Lower lobe of right lung (tissue), 2 donors: ENCODE measurements around the gene DACH2. TPM values are rescaled to one million over a fixed set of nuclear protein-coding genes. Genes with fewer than 3 reads are reported as not detected.

ENCODE experiments used
- ATAC-seq, 2 donors: fragments of 200-7000 bp; cut with Tn5 transposase; one replicate each; pipeline ENCODE4 v1.9.1; 2020 to 2022; ENCODE audit warnings: mild to moderate bottlenecking in 2 of 2, moderate library complexity in 2 of 2
- DNase-seq: peaks from one replicate; pipeline ENCODE4 v3.0.0-alpha.2; 2020
- H3K27ac ChIP-seq: fragments of 200-600 bp; one replicate; pipeline ENCODE4 v1.8.0; 2022
- H3K27me3 ChIP-seq: fragments of 200-600 bp; one replicate; pipeline ENCODE4 v1.8.0; 2022; ENCODE audit warnings: low read depth
- H3K36me3 ChIP-seq: fragments of 200-600 bp; one replicate; pipeline ENCODE4 v1.8.0; 2022; ENCODE audit warnings: mild to moderate bottlenecking
- H3K4me1 ChIP-seq: fragments of 200-600 bp; one replicate; pipeline ENCODE4 v1.8.0; 2022
- H3K4me3 ChIP-seq: fragments of 200-600 bp; one replicate; pipeline ENCODE4 v1.8.0; 2022; ENCODE audit warnings: mild to moderate bottlenecking
- H3K9me3 ChIP-seq: fragments of 200-600 bp; one replicate; pipeline ENCODE4 v1.8.0; 2022
- CTCF ChIP-seq: fragments of 200-600 bp; IDR thresholded peaks from one replicate; pipeline ENCODE4 v1.8.0; 2022; ENCODE audit warnings: antibody characterized with exemption, mild to moderate bottlenecking
- intact Hi-C: fragments of 100-400 bp; cut with DNase I; formaldehyde crosslinking; loops from one replicate; pipeline ENCODE4 v1.11.0; 2022
- total RNA-seq: library from RNA; stranded (reverse); fragmentation: NEBNext Ultra II Directional; extraction: Animal tissue kit (Norgen Biotek cat#: 25700); gene quantifications from one replicate; pipeline ENCODE4 v1.2.1, GENCODE V29; 2021
- donor health status: DM: no; HTN: yes; CAD: no; lungs with severe emphysema.

The DACH2 gene
- total RNA-seq, 1 donor from 2014 or later, result not detected

DNA sequence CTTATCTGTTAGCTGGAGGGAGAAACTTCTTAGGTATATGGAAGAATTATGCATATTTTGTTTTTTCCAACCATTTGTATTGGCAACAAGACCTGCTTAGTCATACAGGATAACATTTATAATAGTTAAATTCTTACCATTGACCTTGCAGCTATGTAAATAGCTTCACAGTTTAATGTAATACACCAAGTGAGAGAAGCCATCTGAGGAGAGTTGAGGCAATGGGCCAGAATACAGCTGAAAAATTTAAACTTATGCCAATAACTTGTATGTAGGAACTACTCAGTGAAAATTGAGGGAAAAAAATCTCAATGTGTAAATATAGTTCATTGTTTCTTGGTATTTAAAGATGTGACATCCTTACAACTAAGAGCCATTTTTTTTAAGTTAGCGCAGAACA, 273.5 kb downstream of the DACH2 start:
- Histone ChIP-seq H3K36me3 (no peaks in the 10 kb centered on the region), H3K4me1 (no peaks in the 10 kb centered on the region), H3K4me3 (no peak overlapping the region), H3K9me3 (no peaks in the 10 kb centered on the region), H3K27ac (no peak overlapping the region), H3K27me3 (no peaks in the 10 kb centered on the region)
- intact Hi-C loops, result no loop called here
- DNase-seq, result no peak
- no peak for TF ChIP-seq CTCF
- no peak for ATAC-seq

DNA sequence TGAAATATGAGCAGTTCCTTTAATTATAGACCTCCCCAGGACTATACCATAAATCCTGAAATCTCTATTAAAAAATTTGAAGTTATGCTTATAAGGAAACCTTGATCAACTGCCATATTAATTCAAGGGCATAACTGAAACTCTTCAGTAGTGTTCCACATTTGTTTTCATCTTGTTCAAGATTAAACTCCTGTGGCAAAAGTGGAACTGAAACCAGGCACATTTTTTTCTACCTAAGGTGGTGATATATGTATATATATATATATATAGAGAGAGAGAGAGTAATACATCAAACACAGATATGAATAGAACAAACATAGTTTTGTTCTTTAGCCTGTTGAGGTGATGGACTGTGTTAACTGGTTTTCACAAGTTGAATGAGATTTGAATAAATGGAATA, 287.9 kb downstream of the DACH2 start:
- H3K36me3 ChIP-seq, result no peaks in the 10 kb centered on the region
- no peak for ATAC-seq
- H3K4me3 ChIP-seq, result no peak overlapping the region
- no peaks in the 10 kb centered on the region for H3K27me3 ChIP-seq
- H3K27ac ChIP-seq, result no peak overlapping the region
- intact Hi-C loops, result no loop called here
- no peaks in the 10 kb centered on the region for H3K4me1 ChIP-seq
- no peak for DNase-seq
- no peaks in the 10 kb centered on the region for H3K9me3 ChIP-seq
- no peak for TF ChIP-seq CTCF

- Histone ChIP-seq H3K9me3 (no peaks in the 10 kb centered on the region), H3K36me3 (no peaks in the 10 kb centered on the region), H3K27me3 (no peaks in the 10 kb centered on the region), H3K4me3 (no peak overlapping the region), H3K4me1 (no peaks in the 10 kb centered on the region), H3K27ac (no peak overlapping the region)
- intact Hi-C loops, result no loop called here
- no peak for ATAC-seq
- TF ChIP-seq CTCF, result no peak
- no peak for DNase-seq
Observed at GRCh38 chrX:86455495-86455894, 307.2 kb downstream of the DACH2 start.

- intact Hi-C loops, result no loop called here
- H3K9me3 ChIP-seq, result no peaks in the 10 kb centered on the region
- ATAC-seq, result no peak
Observed at GRCh38 chrX:86460760-86461159, 312.5 kb downstream of the DACH2 start.

DNA sequence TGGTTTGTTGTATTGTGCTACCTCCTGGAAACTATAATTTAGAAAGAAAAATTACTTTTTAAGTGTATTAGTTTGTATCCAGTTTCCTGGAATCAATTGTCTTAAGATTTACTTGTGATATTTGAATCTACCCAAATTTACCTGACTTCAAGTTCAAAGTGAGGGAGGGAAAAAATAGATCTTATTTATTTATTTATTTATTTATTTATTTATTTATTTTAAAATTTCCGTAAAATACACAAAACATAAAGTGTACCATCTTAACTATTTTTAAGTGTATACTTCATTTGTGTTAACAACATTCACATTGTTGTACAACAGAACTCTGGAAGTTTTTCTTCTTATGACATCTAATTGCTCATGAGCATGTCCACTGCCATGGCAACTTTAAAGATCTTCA, 356.0 kb downstream of the DACH2 start:
- TF ChIP-seq CTCF, result no peak
- H3K36me3 ChIP-seq, result no peaks in the 10 kb centered on the region
- H3K4me3 ChIP-seq, result no peak overlapping the region
- H3K27me3 ChIP-seq, result no peaks in the 10 kb centered on the region
- no peak for ATAC-seq
- no peak overlapping the region for H3K27ac ChIP-seq
- DNase-seq, result no peak
- no peaks in the 10 kb centered on the region for H3K4me1 ChIP-seq
- no peaks in the 10 kb centered on the region for H3K9me3 ChIP-seq
- intact Hi-C loops, result no loop called here

More at GRCh38 chrX:86460760-86461159, 312.5 kb downstream of the DACH2 start:
- Histone ChIP-seq H3K4me3 (no peak overlapping the region), H3K4me1 (no peaks in the 10 kb centered on the region), H3K27ac (no peak overlapping the region), H3K27me3 (no peaks in the 10 kb centered on the region), H3K36me3 (no peaks in the 10 kb centered on the region)
- no peak for TF ChIP-seq CTCF
- no peak for DNase-seq

DNA sequence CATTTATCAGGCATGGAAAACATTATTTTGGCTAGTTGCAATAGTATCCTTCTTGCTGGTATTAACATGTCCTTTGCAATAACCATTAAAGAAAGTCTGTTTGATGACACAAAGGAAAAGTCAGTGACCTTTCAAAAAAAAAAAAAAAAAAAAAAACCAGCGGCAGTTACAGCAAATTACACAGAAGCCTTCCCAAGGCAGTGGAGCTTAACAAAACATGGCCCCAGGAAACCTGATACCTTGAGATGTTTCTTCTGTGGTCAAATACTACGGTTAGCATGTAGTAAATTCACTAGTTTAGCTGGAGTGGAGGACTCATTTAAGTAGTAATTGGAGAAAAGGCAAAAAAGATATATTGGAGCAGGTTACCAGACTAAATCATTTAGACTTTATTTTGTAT, 359.1 kb downstream of the DACH2 start:
- intact Hi-C loops, result no loop called here
- H3K9me3 ChIP-seq, result no peaks in the 10 kb centered on the region
- DNase-seq, result no peak
- H3K4me3 ChIP-seq, result no peak overlapping the region
- no peak for TF ChIP-seq CTCF
- no peaks in the 10 kb centered on the region for H3K4me1 ChIP-seq
- no peak overlapping the region for H3K27ac ChIP-seq
- H3K27me3 ChIP-seq, result no peaks in the 10 kb centered on the region
- H3K36me3 ChIP-seq, result no peaks in the 10 kb centered on the region
- no peak for ATAC-seq
